HUES48 (cell line): ENCODE measurements around the gene LMNTD2.

Experiments used
- H3K27ac ChIP-seq: one replicate; pipeline ENCODE4 v1.7.0; 2013; ENCODE audit warnings: low read depth, low read length, inconsistent platforms
- H3K27me3 ChIP-seq: 2 replicates; pipeline ENCODE4 v1.6.1; 2013; ENCODE audit warnings: mild to moderate bottlenecking, low read length; ENCODE audit not compliant: control insufficient read depth, insufficient read depth
- H3K36me3 ChIP-seq: 2 replicates; pipeline ENCODE4 v1.6.1; 2013; ENCODE audit warnings: low read length; ENCODE audit not compliant: control insufficient read depth, insufficient read depth
- H3K4me1 ChIP-seq: 2 replicates; pipeline ENCODE4 v1.6.1; 2013; ENCODE audit warnings: mild to moderate bottlenecking, low read length; ENCODE audit not compliant: control insufficient read depth, insufficient read depth
- H3K4me3 ChIP-seq: 2 replicates; pipeline ENCODE4 v1.5.1; 2013; ENCODE audit warnings: mild to moderate bottlenecking, low read depth, low read length
- H3K9ac ChIP-seq: 2 replicates; pipeline ENCODE4 v1.6.1; 2013; ENCODE audit warnings: mild to moderate bottlenecking, low read depth, low read length, moderate library complexity
- H3K9me3 ChIP-seq: 2 replicates; pipeline ENCODE4 v1.6.1; 2013; ENCODE audit warnings: low read length; ENCODE audit not compliant: control insufficient read depth, insufficient read depth

Gene LMNTD2

DNA sequence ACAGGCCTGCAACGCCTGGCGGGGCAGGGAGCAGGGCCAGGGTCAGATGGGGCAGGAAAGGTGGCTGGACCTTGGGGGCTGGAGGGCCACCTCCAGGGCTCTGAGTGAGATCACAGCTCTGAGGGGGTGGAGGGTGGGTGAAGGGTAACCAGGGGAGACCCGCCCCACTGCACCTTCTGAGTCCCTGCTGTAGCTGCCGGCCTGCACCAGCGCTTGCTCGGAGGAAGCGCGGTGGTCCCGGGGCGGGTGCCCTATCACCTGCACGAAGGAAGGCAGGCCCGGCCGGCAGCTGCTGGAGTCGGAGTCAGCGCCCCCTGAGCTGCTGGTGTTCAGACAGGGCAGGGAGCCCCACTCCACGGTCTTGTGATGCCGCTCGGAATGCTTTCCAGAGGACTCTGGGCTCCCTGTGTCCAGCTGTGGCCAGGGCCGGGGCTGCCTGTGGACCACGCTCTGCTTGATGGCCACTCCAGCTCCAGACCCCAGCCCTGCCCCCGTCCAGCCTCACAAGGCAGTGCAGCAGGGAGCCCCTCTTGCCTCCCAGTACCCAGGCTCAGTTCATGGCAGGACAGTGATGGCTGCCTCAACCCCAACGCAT lies 3.8 kb downstream of the LMNTD2 start:
- H3K4me1 ChIP-seq, result peaks cover 9% of the 10 kb centered on the region
- peaks cover 27% of the 10 kb centered on the region for H3K27me3 ChIP-seq
- no peaks in the 10 kb centered on the region for H3K9me3 ChIP-seq
- H3K36me3 ChIP-seq, result no peaks in the 10 kb centered on the region
- no peak overlapping the region for H3K27ac ChIP-seq
- H3K9ac ChIP-seq, result no peak overlapping the region
- H3K4me3 ChIP-seq, result peak overlapping the region; percentile 69

DNA sequence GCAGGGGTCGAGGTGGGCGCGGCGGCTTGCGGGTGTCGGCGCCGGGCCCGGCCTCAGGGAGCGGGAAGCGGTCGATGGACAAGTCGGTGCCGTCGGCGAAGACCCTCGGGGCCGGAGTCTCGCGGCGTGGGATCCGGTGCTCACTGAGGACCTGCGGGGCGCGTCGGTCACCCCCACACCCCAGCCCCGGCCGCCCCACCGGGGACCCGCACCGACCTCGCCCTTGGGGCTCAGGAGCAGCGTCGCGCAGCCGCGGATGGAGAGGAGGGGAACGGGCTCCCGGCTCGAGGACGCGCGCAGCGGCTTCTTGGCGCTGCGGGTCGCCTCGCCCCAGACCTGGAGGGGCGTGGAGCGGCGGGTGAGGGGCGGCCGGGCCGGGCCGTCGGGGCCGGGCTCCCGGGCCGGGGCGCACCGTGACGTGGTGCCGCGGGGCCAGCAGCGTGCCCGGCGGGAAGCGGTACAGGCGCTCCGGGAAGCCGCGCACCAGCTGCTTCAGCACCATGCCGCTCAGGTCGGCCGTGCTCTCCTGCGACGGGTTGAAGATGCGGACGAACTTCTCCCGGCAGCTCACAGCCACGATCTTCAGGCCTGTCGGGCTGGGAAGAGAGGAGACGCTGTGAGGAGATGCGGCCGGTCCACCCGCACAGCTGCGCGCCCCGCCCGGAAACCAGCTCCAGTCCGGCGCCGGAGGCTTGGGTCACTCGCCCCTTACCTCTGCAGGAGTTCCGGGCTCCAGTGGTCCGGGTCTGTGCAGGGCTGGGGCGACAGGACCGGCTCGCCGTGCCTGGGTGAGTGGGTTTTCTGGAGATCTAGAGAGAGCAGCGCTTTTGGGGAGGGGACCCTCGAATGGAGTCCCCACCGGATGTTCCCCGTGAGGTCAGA lies 4.5 kb downstream of the LMNTD2 start:
- Histone ChIP-seq H3K27me3 (peaks cover 27% of the 10 kb centered on the region), H3K4me3 (peak overlapping the region; percentile 69), H3K36me3 (no peaks in the 10 kb centered on the region)

DNA sequence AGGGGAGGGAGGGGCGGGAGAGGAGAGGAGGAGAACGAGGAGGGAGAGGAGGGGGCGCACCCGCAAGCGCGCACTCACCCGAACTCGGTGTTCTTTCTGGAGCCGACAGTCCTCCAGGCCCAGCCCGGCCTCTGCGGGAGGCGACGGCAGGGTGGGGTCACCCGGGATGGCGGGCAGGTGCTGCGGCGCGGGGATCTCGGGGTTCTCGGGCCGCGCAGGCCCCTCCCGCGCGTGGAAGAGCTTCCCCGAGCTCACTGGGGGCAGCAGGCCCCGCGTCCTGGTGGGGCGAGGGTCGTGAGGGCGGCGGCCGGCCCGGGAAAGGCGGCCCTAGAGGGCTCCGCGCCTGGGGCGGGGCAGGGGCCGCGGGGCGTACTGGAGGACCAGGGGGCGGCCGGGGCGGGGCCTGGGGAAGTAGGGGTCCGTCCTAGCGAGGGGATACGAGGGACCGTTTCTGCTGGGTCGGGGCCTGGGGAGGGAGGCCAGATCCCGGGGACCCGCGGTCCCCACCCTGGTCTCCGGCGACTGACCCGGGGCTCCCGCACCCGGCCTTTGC lies 5.2 kb downstream of the LMNTD2 start:
- H3K4me3 ChIP-seq, result peak overlapping the region; percentile 69

More for the DNA sequence above, 4.5 kb downstream of the LMNTD2 start:
- Histone ChIP-seq H3K9ac (no peak overlapping the region), H3K4me1 (peaks cover 6% of the 10 kb centered on the region), H3K9me3 (no peaks in the 10 kb centered on the region), H3K27ac (no peak overlapping the region)

DNA sequence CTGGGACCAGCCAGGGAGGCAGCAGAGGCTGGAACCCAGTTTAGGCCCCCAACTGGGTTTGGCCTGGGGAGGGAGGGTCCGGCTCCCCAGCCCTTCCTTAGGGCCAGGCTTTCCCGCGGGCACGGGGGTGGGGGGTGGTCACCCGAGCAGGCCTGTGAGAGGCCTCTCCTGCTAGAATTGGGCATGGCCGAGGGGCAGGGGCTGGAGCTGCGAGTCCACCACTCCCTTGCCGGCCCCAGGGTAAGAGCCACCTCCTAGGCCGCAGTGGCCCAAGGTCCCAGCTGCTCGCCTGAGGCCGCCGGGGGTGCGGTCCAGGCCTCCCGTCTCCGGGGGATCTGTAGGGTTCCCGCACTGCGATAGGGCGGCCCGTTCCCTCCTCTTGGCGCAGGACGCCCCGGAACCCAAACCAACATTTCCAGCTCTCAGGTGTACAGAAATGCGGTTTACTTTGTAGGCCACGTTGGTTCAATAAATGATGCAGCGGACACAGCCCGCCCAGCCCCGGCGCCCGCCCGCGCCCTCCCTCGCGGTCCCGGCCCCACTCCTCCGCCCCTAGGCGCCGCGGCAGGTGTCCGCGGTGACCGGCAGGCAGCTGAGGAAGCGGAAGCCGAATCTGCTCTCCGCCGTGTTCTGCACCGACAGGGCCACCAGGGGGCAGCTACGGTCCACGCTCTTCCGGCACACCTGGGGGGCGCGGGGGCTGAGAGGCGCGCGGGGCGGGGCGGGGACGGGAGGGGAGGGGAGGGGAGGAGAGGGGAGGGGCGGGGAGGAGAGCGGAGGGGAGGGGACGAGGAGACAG lies 5.9 kb downstream of the LMNTD2 start:
- peak overlapping the region; percentile 54 for H3K4me3 ChIP-seq
- H3K27ac ChIP-seq, result peak overlapping the region; percentile 28
- peaks cover 27% of the 10 kb centered on the region for H3K27me3 ChIP-seq
- H3K9me3 ChIP-seq, result no peaks in the 10 kb centered on the region
- no peak overlapping the region for H3K9ac ChIP-seq
- no peaks in the 10 kb centered on the region for H3K4me1 ChIP-seq
- no peaks in the 10 kb centered on the region for H3K36me3 ChIP-seq

More for the DNA sequence above, 5.2 kb downstream of the LMNTD2 start:
- peaks cover 27% of the 10 kb centered on the region for H3K27me3 ChIP-seq
- H3K9ac ChIP-seq, result no peak overlapping the region
- peaks cover 6% of the 10 kb centered on the region for H3K4me1 ChIP-seq
- no peak overlapping the region for H3K27ac ChIP-seq
- no peaks in the 10 kb centered on the region for H3K36me3 ChIP-seq
- no peaks in the 10 kb centered on the region for H3K9me3 ChIP-seq

DNA sequence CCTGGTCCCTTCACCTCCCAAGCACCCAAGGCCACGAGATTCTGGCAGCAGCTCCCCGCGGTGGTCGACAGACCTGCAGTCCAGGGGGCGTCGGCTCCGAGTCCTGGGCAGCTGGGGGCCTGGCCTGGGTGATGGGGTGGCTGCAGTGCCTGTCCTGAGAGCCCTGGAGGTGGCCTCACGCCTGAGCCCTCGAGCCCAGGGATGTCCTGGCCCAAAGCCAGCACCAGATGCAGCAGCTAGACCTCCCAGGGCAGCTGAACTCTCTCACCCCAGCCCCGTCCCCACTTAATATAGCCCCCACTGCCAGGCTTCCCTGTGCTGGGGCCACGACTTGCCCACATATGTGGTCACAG lies 6.6 kb downstream of the LMNTD2 start:
- H3K36me3 ChIP-seq, result no peaks in the 10 kb centered on the region

DNA sequence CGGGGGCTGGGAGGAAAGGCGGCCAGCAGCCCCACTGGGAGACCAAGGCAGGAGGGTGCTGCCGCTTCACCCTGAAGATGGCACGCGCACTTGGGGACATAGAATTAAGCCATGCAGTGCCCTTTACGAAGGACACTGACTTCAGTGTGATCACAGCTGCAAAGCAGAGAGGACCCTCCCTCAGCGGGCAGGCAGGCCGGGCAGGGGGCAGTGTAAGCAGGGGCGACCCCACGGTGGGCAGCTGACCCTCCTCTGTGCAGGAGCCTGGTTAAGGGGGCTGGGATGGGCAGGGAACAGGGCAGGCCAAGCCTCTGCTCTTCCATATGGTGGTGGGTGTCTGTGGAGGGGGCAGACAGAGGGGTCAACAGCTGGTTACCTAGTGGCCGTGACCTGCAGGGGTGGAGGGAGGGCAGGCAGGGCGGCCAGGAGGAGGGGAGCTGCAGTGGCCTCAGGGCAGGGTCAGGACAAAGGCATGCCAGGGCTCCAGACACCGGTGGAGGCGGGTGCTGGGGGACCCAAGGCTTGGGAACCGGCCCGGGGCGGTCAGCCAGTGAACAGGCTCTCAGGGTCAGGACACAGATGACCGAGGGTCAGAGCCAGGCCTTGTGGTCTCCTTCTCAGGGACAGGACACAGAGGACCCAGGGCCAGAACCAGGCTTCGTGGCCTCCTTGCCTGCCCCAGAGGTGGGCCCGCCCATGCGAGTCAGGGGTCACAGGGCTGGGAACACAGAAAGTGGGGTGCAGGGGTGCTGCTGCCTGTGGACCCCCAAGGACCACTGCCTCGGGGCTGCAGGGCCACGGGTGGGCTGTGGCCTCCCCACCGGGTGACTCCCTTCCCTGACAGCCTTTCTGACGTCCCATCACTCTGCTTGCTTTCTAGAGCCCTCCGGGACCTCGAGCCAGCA lies 7.2 kb downstream of the LMNTD2 start:
- no peaks in the 10 kb centered on the region for H3K9me3 ChIP-seq
- H3K27me3 ChIP-seq, result peaks cover 27% of the 10 kb centered on the region
- no peaks in the 10 kb centered on the region for H3K36me3 ChIP-seq
- H3K9ac ChIP-seq, result no peak overlapping the region
- H3K27ac ChIP-seq, result no peak overlapping the region
- no peaks in the 10 kb centered on the region for H3K4me1 ChIP-seq
- no peak overlapping the region for H3K4me3 ChIP-seq

More for the DNA sequence above, 6.6 kb downstream of the LMNTD2 start:
- Histone ChIP-seq H3K27me3 (peaks cover 27% of the 10 kb centered on the region), H3K4me3 (no peak overlapping the region), H3K4me1 (no peaks in the 10 kb centered on the region), H3K27ac (no peak overlapping the region), H3K9ac (no peak overlapping the region), H3K9me3 (no peaks in the 10 kb centered on the region)

DNA sequence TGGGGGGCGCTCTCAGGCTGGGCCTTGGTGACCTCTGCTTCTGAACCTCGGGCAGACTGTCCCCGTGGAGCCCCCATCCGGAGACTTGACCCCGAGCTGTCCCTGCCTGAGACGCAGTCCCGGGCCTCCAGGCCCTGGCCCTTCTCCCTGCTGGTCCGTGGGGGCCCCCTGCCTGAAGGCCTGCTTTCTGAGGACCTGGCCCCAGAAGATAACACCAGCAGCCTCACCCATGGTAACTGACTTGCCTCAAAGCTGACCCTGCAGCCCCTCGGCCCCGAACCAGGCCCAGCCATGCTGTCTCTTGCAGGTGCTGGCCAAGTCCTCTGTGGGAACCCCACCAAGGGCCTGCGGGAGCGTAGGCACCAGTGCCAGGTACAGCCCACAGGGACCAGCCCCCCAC lies 8.9 kb downstream of the LMNTD2 start:
- H3K36me3 ChIP-seq, result no peaks in the 10 kb centered on the region
- H3K9me3 ChIP-seq, result no peaks in the 10 kb centered on the region
- H3K4me1 ChIP-seq, result no peaks in the 10 kb centered on the region
- H3K27ac ChIP-seq, result no peak overlapping the region
- H3K9ac ChIP-seq, result no peak overlapping the region
- no peak overlapping the region for H3K4me3 ChIP-seq
- H3K27me3 ChIP-seq, result peaks cover 12% of the 10 kb centered on the region

DNA sequence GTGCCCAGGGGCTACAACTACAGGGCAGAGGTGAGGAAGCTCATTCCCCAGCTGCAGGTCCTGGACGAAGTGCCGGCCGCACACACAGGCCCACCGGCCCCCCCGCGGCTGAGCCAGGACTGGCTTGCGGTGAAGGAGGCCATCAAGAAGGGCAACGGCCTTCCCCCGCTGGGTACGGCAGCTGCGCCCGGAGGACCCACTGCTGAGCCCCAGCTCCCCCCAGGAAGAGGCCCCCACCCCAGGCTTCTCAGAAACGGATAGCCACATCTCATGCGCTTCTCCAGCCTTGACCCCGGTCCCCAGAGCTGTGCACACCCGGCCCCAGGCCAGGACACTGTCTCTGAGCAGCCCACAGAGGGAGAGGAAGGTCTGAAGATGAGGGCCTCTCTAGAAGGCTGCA lies 9.4 kb downstream of the LMNTD2 start:
- Histone ChIP-seq H3K4me1 (no peaks in the 10 kb centered on the region), H3K27ac (no peak overlapping the region), H3K36me3 (no peaks in the 10 kb centered on the region), H3K27me3 (peaks cover 7% of the 10 kb centered on the region), H3K9me3 (no peaks in the 10 kb centered on the region), H3K4me3 (no peak overlapping the region), H3K9ac (no peak overlapping the region)

DNA sequence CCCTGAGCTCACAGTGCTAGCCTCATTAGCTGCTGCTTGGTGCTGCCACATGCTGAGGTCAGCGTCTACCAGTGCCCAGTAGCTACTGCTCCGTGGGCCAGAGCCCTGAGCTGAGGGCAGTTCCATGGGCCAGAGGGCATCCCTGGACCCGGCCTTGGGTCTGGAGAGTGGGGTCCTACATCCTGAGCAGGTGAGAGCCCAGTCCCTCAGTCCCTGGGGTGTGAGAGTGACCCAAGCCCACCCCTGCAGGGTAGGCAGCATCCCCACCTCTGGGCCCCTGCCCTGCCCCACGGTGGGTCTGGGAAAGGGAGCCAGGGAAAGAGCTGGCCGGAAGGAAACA lies 9.8 kb downstream of the LMNTD2 start:
- Histone ChIP-seq H3K9me3 (no peaks in the 10 kb centered on the region), H3K4me1 (no peaks in the 10 kb centered on the region), H3K36me3 (no peaks in the 10 kb centered on the region), H3K27me3 (peaks cover 3% of the 10 kb centered on the region; the same call in 1 of the 2 replicates), H3K27ac (no peak overlapping the region), H3K4me3 (no peak overlapping the region), H3K9ac (no peak overlapping the region)

DNA sequence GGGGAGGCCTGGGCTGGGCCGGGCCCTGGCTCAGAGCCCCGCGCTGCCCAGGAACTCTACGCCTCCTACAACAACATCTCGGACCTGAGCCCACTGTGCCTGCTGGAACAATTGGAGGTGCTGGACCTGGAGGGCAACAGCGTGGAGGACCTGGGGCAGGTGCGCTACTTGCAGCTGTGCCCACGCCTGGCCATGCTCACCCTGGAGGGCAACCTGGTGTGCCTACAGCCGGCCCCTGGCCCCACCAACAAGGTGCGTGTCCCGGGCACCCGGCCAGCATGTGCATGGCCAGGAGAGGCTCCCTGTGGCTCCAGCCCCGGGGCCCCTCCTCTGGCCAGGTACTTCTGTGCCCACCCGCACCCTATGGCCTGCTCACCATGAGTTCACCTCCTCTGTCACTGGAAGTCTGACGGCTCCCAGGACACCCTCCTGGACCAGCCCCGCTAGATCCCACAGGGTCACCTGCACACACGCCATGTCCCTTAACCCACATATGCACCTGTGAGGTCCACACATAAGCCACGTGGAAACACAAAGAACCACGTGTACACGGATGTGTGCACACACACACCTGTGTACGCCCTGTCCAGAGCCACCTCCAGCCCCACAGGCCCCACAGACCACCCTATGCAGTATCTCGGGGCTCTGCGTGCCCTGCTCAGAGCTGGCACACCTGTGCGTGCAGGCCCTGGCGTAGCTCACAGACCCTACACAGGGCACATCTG lies 10.4 kb downstream of the LMNTD2 start:
- no peak overlapping the region for H3K4me3 ChIP-seq
- H3K27me3 ChIP-seq, result no peaks in the 10 kb centered on the region; the same call in 1 of the 2 replicates
- H3K9me3 ChIP-seq, result no peaks in the 10 kb centered on the region
- no peak overlapping the region for H3K27ac ChIP-seq
- H3K9ac ChIP-seq, result no peak overlapping the region
- no peaks in the 10 kb centered on the region for H3K36me3 ChIP-seq
- no peaks in the 10 kb centered on the region for H3K4me1 ChIP-seq
